Trophoblast cell (in vitro differentiated cells and primary cell): ENCODE results near the gene NSUN7.

Source experiments
- DNase-seq, 2 donors: peaks; one replicate each; pipeline ENCODE4 v3.0.0-alpha.2; 2016
- H2AFZ ChIP-seq: 2 replicates; pipeline ENCODE4 v1.6.1; 2013; ENCODE audit warnings: low read length, moderate library complexity, mild to moderate bottlenecking; ENCODE audit not compliant: insufficient read depth, poor library complexity
- H2AK5ac ChIP-seq: 2 replicates; pipeline ENCODE4 v1.6.1; 2013; ENCODE audit warnings: mild to moderate bottlenecking, low read length
- H2BK120ac ChIP-seq: 2 replicates; pipeline ENCODE4 v1.6.1; 2013; ENCODE audit warnings: low read length, mild to moderate bottlenecking, moderate library complexity; ENCODE audit not compliant: insufficient read depth, poor library complexity
- H2BK12ac ChIP-seq: 2 replicates; pipeline ENCODE4 v1.6.1; 2013; ENCODE audit warnings: mild to moderate bottlenecking, low read length, moderate library complexity
- H2BK5ac ChIP-seq: 2 replicates; pipeline ENCODE4 v1.6.1; 2013; ENCODE audit warnings: low read length, low read depth, moderate library complexity, mild to moderate bottlenecking; ENCODE audit not compliant: poor library complexity
- H3K14ac ChIP-seq: 2 replicates; pipeline ENCODE4 v1.6.1; 2013; ENCODE audit warnings: mild to moderate bottlenecking, low read length
- H3K18ac ChIP-seq: 2 replicates; pipeline ENCODE4 v1.6.1; 2013; ENCODE audit warnings: mild to moderate bottlenecking, low read length
- H3K23ac ChIP-seq: 2 replicates; pipeline ENCODE4 v1.6.1; 2013; ENCODE audit warnings: low read length
- H3K27ac ChIP-seq: 2 replicates; pipeline ENCODE4 v1.5.1; 2013; ENCODE audit warnings: low read depth, mild to moderate bottlenecking, inconsistent platforms, low read length, moderate library complexity
- H3K27me3 ChIP-seq: 2 replicates; pipeline ENCODE4 v1.6.1; 2013; ENCODE audit warnings: inconsistent platforms, mild to moderate bottlenecking, low read length, moderate library complexity; ENCODE audit not compliant: insufficient read depth
- H3K36me3 ChIP-seq, 2 experiments: 1 replicate in 1 of 2; 2 replicates in 1 of 2; pipeline ENCODE4 v1.6.1; 2013; ENCODE audit warnings: low read length in 2 of 2, mild to moderate bottlenecking in 2 of 2, moderate library complexity in 1 of 2; ENCODE audit not compliant: insufficient read depth in 2 of 2, control insufficient read depth in 1 of 2
- H3K4ac ChIP-seq: 2 replicates; pipeline ENCODE4 v1.6.1; 2013; ENCODE audit warnings: low read depth, mild to moderate bottlenecking, low read length, moderate library complexity
- H3K4me1 ChIP-seq, 2 experiments: 1 replicate in 1 of 2; 2 replicates in 1 of 2; pipeline ENCODE4 v1.6.1; 2013; ENCODE audit warnings: low read length in 2 of 2, mild to moderate bottlenecking in 2 of 2, moderate library complexity in 1 of 2; ENCODE audit not compliant: insufficient read depth in 2 of 2, control insufficient read depth in 1 of 2
- H3K4me2 ChIP-seq: 2 replicates; pipeline ENCODE4 v1.6.1; 2013; ENCODE audit warnings: inconsistent platforms, mild to moderate bottlenecking, low read length, moderate library complexity
- H3K4me3 ChIP-seq: 2 replicates; pipeline ENCODE4 v1.5.1; 2013; ENCODE audit warnings: mild to moderate bottlenecking, low read depth, low read length, inconsistent platforms
- H3K79me1 ChIP-seq: one replicate; pipeline ENCODE4 v1.6.1; 2013; ENCODE audit warnings: low read length
- H3K79me2 ChIP-seq: 2 replicates; pipeline ENCODE4 v1.6.1; 2013; ENCODE audit warnings: low read length, mild to moderate bottlenecking; ENCODE audit not compliant: control insufficient read depth, insufficient read depth, poor library complexity
- H3K9ac ChIP-seq: 2 replicates; pipeline ENCODE4 v1.6.1; 2013; ENCODE audit warnings: mild to moderate bottlenecking, low read length
- H3K9me3 ChIP-seq: 2 replicates; pipeline ENCODE4 v1.6.1; 2013; ENCODE audit warnings: low read depth, mild to moderate bottlenecking, control low read depth, inconsistent platforms, low read length; ENCODE audit not compliant: insufficient read depth
- H4K12ac ChIP-seq: 2 replicates; pipeline ENCODE4 v1.6.1; 2013; ENCODE audit warnings: low read depth, mild to moderate bottlenecking, low read length, moderate library complexity
- H4K8ac ChIP-seq: 2 replicates; pipeline ENCODE4 v1.6.1; 2013; ENCODE audit warnings: low read depth, mild to moderate bottlenecking, low read length, moderate library complexity
- H4K91ac ChIP-seq: one replicate; pipeline ENCODE4 v1.6.1; 2013; ENCODE audit warnings: low read depth, mild to moderate bottlenecking, low read length, moderate library complexity
- WGBS: extraction: QIAGEN DNeasy Blood & Tissue Kit; methylation state at CpG from one replicate; pipeline ENCODE4 v1.1.7; 2013; ENCODE audit warnings: missing lambda C conversion rate; ENCODE audit not compliant: insufficient read length, insufficient coverage; ENCODE audit errors: extremely low coverage; 5-methylcytosine and 5-hydroxymethylcytosine counted together

The NSUN7 gene

GRCh38 chr4:40844261-40844660, 94.5 kb downstream of the NSUN7 start:
- no peak for DNase-seq
- Histone ChIP-seq H2BK120ac (no peak overlapping the region), H3K4ac (no peak overlapping the region), H3K27ac (no peak overlapping the region), H2BK12ac (no peak overlapping the region), H3K23ac (no peak overlapping the region), H3K79me2 (no peaks in the 10 kb centered on the region), H3K4me2 (no peak overlapping the region), H3K79me1 (no peaks in the 10 kb centered on the region), H4K12ac (no peak overlapping the region), H3K9ac (no peak overlapping the region), H3K4me3 (no peak overlapping the region), H2BK5ac (no peak overlapping the region), H3K9me3 (peaks cover 2% of the 10 kb centered on the region), H4K8ac (no peak overlapping the region), H3K36me3 (peaks cover 2 to 3% of the 10 kb centered on the region in 2 experiments), H2AK5ac (no peak overlapping the region), H4K91ac (no peak overlapping the region), H3K14ac (no peak overlapping the region), H3K18ac (no peak overlapping the region), H3K27me3 (no peaks in the 10 kb centered on the region), H2AFZ (no peak overlapping the region), H3K4me1 (peaks cover 0 to 12% of the 10 kb centered on the region in 2 experiments)
- WGBS = no CpG with 5 or more reads among the region's 6 CpGs

GRCh38 chr4:40845154-40845835, 95.5 kb downstream of the NSUN7 start:
- Histone ChIP-seq H3K9me3 (peaks cover 2% of the 10 kb centered on the region), H3K4ac (no peak overlapping the region), H2AK5ac (no peak overlapping the region), H3K4me1 (peaks cover 0 to 12% of the 10 kb centered on the region in 2 experiments), H2BK120ac (no peak overlapping the region), H2AFZ (no peak overlapping the region), H2BK5ac (no peak overlapping the region), H3K27ac (no peak overlapping the region), H2BK12ac (no peak overlapping the region), H3K4me3 (no peak overlapping the region), H3K9ac (no peak overlapping the region), H3K79me1 (no peaks in the 10 kb centered on the region), H4K12ac (no peak overlapping the region), H3K79me2 (no peaks in the 10 kb centered on the region), H4K91ac (no peak overlapping the region), H3K14ac (no peak overlapping the region), H3K18ac (no peak overlapping the region), H3K4me2 (no peak overlapping the region), H3K36me3 (peaks cover 2 to 3% of the 10 kb centered on the region in 2 experiments), H3K23ac (no peak overlapping the region), H3K27me3 (no peaks in the 10 kb centered on the region), H4K8ac (no peak overlapping the region)
- no peak for DNase-seq
- WGBS = no CpG with 5 or more reads among the region's 10 CpGs

GRCh38 chr4:40846532-40846931, 96.8 kb downstream of the NSUN7 start:
- Histone ChIP-seq H2BK120ac (no peak overlapping the region), H3K4ac (no peak overlapping the region), H3K4me3 (no peak overlapping the region), H4K91ac (no peak overlapping the region), H3K79me1 (no peaks in the 10 kb centered on the region), H2BK12ac (no peak overlapping the region), H3K79me2 (no peaks in the 10 kb centered on the region), H3K14ac (no peak overlapping the region), H3K9me3 (peaks cover 2% of the 10 kb centered on the region), H3K18ac (no peak overlapping the region), H4K8ac (no peak overlapping the region), H3K36me3 (peaks cover 2 to 3% of the 10 kb centered on the region in 2 experiments), H3K4me1 (peaks cover 0 to 8% of the 10 kb centered on the region in 2 experiments), H2AK5ac (no peak overlapping the region), H3K27me3 (no peaks in the 10 kb centered on the region), H4K12ac (no peak overlapping the region), H3K9ac (no peak overlapping the region), H3K4me2 (no peak overlapping the region), H3K27ac (no peak overlapping the region), H2BK5ac (no peak overlapping the region), H2AFZ (no peak overlapping the region), H3K23ac (no peak overlapping the region)
- no peak for DNase-seq
- no CpG with 5 or more reads among the region's 5 CpGs for WGBS

GRCh38 chr4:40848251-40848650, 98.5 kb downstream of the NSUN7 start:
- no peak overlapping the region for H3K23ac ChIP-seq
- no peak overlapping the region for H2AK5ac ChIP-seq
- H3K36me3 ChIP-seq = peaks cover 3 to 4% of the 10 kb centered on the region in 2 experiments
- no peak overlapping the region for H2BK5ac ChIP-seq
- no CpG with 5 or more reads among the region's 5 CpGs for WGBS
- H3K79me2 ChIP-seq = no peaks in the 10 kb centered on the region
- peaks cover 2% of the 10 kb centered on the region for H3K9me3 ChIP-seq
- no peak overlapping the region for H4K91ac ChIP-seq
- no peaks in the 10 kb centered on the region for H3K4me1 ChIP-seq
- H4K12ac ChIP-seq = no peak overlapping the region
- H2AFZ ChIP-seq = no peak overlapping the region
- H3K9ac ChIP-seq = no peak overlapping the region
- no peak overlapping the region for H3K4me3 ChIP-seq
- H4K8ac ChIP-seq = no peak overlapping the region
- H3K4ac ChIP-seq = no peak overlapping the region
- H3K79me1 ChIP-seq = no peaks in the 10 kb centered on the region
- no peak overlapping the region for H2BK120ac ChIP-seq
- no peak overlapping the region for H3K18ac ChIP-seq
- H2BK12ac ChIP-seq = no peak overlapping the region
- DNase-seq = no peak
- no peaks in the 10 kb centered on the region for H3K27me3 ChIP-seq
- H3K27ac ChIP-seq = no peak overlapping the region
- no peak overlapping the region for H3K4me2 ChIP-seq
- no peak overlapping the region for H3K14ac ChIP-seq
